Large intestine (tissue), 3 donors: ENCODE measurements around the gene GARIN3. TPM values are rescaled to one million over a fixed set of nuclear protein-coding genes. Genes with fewer than 3 reads are reported as not detected.

ENCODE experiments used
- DNase-seq, 2 donors: peaks; one replicate each; pipeline versions ENCODE4 v3.0.0 to v3.0.0-alpha.2; 2013
- H3K27ac ChIP-seq: one replicate; pipeline ENCODE4 v1.5.1; 2013; ENCODE audit warnings: low read length
- H3K27me3 ChIP-seq: 2 replicates; pipeline ENCODE4 v1.6.1; 2013; ENCODE audit warnings: low read length; ENCODE audit not compliant: control insufficient read depth, insufficient read depth
- H3K36me3 ChIP-seq: 2 replicates; pipeline ENCODE4 v1.6.1; 2013; ENCODE audit warnings: low read length; ENCODE audit not compliant: control insufficient read depth, insufficient read depth
- H3K4me1 ChIP-seq: one replicate; pipeline ENCODE4 v1.6.1; 2013; ENCODE audit warnings: low read length; ENCODE audit not compliant: control insufficient read depth, insufficient read depth
- H3K4me3 ChIP-seq: one replicate; pipeline ENCODE4 v1.5.1; 2013; ENCODE audit warnings: low read length
- H3K9me3 ChIP-seq: one replicate; pipeline ENCODE4 v1.6.1; 2013; ENCODE audit warnings: mild to moderate bottlenecking, low read depth, low read length, moderate library complexity; ENCODE audit not compliant: control insufficient read depth
- WGBS: methylation state at CpG from one replicate; pipeline ENCODE4 v1.1.5; 2013; ENCODE audit warnings: low lambda C conversion rate; ENCODE audit not compliant: insufficient coverage; 5-methylcytosine and 5-hydroxymethylcytosine counted together
- polyA plus RNA-seq: library from polyadenylated mRNA; unstranded; fragments of 120-200 nt; gene quantifications from one replicate; pipeline ENCODE4 v1.2.1, GENCODE V29; 2013

GARIN3 gene
- polyA plus RNA-seq, 1 donor: not detected

DNA sequence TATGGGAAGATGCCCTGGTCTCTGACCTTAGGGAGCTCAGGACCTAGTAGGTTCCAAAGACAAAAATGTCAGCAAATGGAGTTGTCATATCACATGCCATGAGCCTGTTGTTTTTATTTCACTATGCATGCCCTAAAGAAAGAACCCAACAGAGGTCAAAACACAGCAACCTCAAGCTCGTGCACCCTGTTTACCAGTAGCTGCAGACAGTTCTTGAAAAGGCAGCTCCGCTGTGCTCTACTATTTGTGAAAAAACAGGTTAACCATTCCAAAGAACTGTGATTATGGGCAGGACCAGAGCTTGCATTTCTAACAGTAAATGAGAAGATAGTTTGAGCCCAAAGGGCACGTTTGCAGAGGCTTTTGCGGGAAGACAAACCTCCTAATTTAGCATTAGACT, 37.4 kb upstream of the GARIN3 start:
- no peaks in the 10 kb centered on the region for H3K27me3 ChIP-seq
- WGBS: 33% methylated on average over 2 of the region's 4 CpGs
- H3K4me3 ChIP-seq: no peak overlapping the region

DNA sequence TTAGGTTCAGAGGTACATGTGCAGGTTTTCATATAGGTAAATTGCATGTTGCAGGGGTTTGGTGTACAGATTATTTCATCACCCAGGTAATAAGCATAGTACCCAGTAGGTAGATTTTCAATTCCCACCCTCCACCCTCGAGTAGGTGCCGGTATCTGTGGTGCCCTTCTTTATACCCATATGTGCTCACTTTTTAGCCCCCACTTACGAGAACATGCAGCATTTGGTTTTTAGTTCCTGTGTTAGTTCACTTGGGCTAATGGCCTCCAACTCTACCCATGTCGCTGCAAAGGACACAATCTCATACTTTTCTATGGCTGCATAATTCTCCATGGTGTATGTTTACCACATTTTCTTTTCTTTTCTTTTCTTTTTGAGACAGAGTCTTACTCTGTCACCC, 35.8 kb upstream of the GARIN3 start:
- no peak for DNase-seq
- Histone ChIP-seq H3K4me1 (no peaks in the 10 kb centered on the region), H3K9me3 (no peaks in the 10 kb centered on the region), H3K36me3 (no peaks in the 10 kb centered on the region), H3K4me3 (no peak overlapping the region), H3K27me3 (no peaks in the 10 kb centered on the region), H3K27ac (no peak overlapping the region)
- WGBS: 80% methylated on average over 1 of the region's 4 CpGs

More for the DNA sequence above, 37.4 kb upstream of the GARIN3 start:
- no peak for DNase-seq
- no peaks in the 10 kb centered on the region for H3K4me1 ChIP-seq
- no peaks in the 10 kb centered on the region for H3K36me3 ChIP-seq
- H3K9me3 ChIP-seq: no peaks in the 10 kb centered on the region
- H3K27ac ChIP-seq: no peak overlapping the region

DNA sequence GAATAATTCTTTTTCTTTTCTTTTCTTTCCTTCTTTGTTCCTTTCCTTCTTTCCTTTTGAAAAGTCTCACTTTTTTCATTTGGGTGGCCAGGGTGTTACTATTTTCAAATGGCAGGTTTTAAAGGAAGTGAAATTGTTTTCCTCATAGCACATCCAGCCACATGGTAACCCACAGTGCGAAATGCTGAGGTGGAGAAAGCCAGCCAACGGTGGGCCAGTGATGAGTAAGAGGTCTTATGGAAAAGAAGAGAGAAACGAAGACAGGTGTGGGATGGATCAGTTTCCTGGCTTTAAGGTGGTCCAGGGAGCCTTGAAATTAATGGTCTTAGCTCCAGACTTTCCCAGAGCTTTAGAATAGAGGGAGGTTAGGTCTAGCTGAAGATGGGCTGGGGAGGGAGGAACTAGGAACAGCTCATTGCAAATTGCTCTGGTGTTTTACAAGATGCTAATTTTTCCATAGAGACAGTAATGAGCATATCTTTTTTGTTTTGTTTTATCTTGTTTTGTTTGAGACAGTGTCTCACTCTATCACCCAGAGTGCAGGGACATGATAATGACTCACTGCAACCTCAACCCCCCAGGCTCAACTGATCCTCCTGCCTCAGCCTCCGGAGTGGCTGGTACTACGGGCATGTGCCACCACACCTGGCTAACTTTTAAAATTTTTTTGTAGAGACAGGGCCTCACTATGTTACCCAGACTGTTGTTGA, 32.4 kb upstream of the GARIN3 start:
- Histone ChIP-seq H3K9me3 (no peaks in the 10 kb centered on the region), H3K36me3 (no peaks in the 10 kb centered on the region), H3K4me3 (no peak overlapping the region), H3K4me1 (no peaks in the 10 kb centered on the region), H3K27me3 (no peaks in the 10 kb centered on the region), H3K27ac (no peak overlapping the region)
- WGBS: 89% methylated on average over 3 of the region's 5 CpGs
- DNase-seq: no peak

DNA sequence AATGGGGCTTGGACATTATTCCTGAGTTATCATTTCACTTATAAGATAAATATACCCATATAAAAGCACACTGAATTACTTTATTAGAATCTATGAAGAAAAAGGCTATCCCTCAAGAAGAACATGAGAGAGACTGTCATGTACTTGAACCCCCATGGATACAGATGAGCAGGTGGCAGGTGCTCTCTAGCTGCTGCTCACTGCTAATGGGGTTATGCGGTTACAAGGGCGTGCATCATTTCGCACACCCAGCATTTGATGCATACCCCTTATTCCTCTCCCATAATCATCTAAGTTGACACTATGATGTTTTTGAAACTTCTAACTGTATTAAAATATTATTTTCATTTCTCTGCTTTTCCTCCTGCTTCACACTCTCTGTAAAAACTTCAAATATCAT, 31.0 kb upstream of the GARIN3 start:
- Histone ChIP-seq H3K36me3 (no peaks in the 10 kb centered on the region), H3K27me3 (no peaks in the 10 kb centered on the region), H3K4me3 (no peak overlapping the region), H3K27ac (no peak overlapping the region), H3K4me1 (no peaks in the 10 kb centered on the region), H3K9me3 (no peaks in the 10 kb centered on the region)
- no peak for DNase-seq
- no CpG with 5 or more reads among the region's 3 CpGs for WGBS

DNA sequence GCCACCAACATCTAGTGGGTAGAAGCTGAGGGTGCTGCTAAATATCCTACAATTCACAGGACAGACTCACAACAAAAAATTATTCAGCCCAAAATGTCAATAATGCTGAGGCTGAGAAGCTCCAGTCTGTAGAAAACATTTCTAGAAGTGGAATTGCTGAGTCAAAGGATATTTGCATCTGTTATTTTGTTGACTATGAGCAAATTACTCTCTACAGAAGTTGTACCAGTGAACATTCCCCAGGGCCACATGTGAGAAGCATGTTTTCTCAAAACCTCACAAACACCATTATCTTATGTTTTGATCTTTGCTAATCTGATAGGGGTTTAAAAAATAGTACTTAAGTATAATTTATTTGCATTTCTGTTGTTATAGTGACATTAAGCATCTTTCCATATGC, 30.0 kb upstream of the GARIN3 start:
- Histone ChIP-seq H3K4me3 (no peak overlapping the region), H3K36me3 (no peaks in the 10 kb centered on the region), H3K27me3 (no peaks in the 10 kb centered on the region), H3K9me3 (no peaks in the 10 kb centered on the region), H3K27ac (no peak overlapping the region), H3K4me1 (no peaks in the 10 kb centered on the region)
- no peak for DNase-seq

DNA sequence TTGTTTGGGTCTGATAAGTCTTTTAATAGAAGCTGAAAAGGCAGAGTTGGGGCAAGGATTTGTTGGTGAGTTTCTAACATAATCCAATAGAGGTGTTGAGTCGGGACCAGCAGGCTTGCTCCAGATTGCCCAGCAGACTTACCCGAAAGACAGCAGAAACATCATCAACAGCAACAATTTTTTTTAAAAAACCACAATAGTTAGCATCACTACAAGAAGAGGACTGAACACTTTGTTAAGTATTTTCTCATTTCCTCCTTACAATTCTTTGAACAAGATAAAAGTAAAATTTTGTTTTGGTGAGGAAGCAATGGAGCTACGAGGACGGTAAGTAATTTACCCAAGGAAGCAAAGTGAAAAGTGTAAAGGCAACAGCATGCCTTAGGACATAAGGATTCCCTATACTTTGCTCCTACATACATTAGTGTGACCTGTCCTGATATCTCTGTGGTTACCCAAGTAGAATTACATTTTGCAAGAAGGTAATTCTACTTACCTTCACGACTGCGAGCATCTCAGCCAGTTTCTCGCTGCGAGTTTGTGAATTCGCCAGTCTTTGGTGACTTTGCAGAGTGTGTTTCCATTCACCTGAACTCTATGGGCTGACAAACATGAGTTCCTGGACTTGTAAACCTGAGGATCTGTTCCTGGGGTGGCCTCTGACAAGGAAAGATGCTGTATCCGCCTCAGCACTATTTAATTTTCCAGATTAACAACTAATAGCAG, 27.8 kb upstream of the GARIN3 start:
- 94% methylated on average over 3 of the region's 10 CpGs for WGBS
- H3K27ac ChIP-seq: no peak overlapping the region
- no peaks in the 10 kb centered on the region for H3K9me3 ChIP-seq
- no peaks in the 10 kb centered on the region for H3K36me3 ChIP-seq
- no peaks in the 10 kb centered on the region for H3K4me1 ChIP-seq
- H3K4me3 ChIP-seq: no peak overlapping the region
- no peak for DNase-seq
- no peaks in the 10 kb centered on the region for H3K27me3 ChIP-seq

DNA sequence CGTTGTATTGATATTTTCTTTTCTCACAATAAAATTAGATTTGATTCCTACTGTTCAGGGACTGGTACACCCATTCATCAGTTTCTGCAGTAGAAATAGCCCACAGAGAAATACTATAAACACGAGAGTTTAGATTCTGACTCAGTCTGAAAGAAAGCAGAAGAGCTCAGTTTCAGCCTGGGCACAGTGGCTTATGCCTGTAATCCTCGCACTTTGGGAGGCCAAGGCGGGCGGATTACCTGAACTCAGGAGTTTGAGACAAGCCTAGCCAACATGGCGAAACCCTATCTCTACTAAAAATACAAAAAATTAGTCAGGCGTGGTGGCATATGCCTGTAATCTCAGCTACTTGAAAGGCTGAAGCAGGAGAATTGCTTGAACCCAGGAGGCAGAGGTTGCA, 23.2 kb upstream of the GARIN3 start:
- Histone ChIP-seq H3K4me1 (no peaks in the 10 kb centered on the region), H3K27me3 (no peaks in the 10 kb centered on the region), H3K9me3 (no peaks in the 10 kb centered on the region), H3K36me3 (no peaks in the 10 kb centered on the region), H3K4me3 (no peak overlapping the region), H3K27ac (no peak overlapping the region)
- DNase-seq: no peak
- WGBS: no CpG with 5 or more reads among the region's 7 CpGs

DNA sequence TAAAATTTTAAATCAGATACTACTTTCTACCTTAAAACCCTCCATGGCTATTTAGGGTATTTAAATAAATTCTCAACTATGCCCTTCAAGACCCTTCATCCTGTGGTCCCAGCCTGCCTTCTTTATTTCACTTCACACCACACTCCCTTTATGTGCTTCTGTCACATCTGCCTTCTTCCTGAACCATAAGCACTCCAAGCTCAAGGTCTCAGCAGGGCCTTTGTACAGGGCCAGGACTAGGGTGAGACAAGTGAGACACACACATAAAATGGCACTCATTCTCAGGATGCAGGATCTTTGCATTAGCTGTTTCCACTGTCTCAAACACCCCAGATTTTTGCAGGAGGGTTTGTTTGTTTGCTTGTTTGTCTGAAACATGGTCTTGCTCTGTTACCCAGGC, 22.2 kb upstream of the GARIN3 start:
- Histone ChIP-seq H3K9me3 (no peaks in the 10 kb centered on the region), H3K27ac (no peak overlapping the region), H3K36me3 (no peaks in the 10 kb centered on the region), H3K27me3 (no peaks in the 10 kb centered on the region), H3K4me1 (no peaks in the 10 kb centered on the region), H3K4me3 (no peak overlapping the region)
- DNase-seq: no peak

DNA sequence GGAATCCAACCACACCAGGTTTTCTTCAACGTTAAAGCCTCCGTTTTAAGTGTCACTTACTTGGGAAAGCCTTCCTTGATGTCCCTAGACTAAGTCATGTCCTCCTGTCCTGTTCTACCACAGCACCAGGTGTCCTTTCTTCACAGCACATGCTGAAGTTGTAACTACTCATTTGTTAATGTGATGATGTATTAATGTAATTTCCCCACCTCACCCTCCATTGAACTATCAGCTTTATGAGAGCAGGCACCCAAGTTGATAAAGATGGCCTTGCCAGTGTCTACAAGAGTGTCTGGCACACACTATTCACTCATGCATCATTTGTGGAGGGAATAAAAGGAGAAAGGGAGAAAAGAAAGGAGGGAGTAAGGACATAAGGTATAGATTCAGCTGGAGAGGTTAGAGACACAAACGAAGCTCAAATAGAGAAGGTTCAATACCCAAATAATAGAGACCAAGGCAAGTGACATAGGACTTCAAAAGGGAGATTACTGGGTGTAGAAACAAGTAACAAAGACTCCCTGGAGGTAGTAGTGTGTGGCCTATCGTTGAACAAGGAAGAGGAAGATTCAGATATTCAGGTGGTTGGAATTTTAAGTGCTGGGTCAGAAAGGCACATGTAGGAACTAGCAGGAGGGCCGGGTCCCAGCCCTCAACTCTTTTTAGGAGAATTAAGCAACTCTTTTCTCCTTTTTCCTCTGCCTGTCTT, 21.1 kb upstream of the GARIN3 start:
- no peak overlapping the region for H3K27ac ChIP-seq
- no peak for DNase-seq
- H3K4me3 ChIP-seq: no peak overlapping the region
- WGBS: 55% methylated on average over 2 of the region's 5 CpGs
- no peaks in the 10 kb centered on the region for H3K4me1 ChIP-seq
- no peaks in the 10 kb centered on the region for H3K27me3 ChIP-seq
- H3K36me3 ChIP-seq: no peaks in the 10 kb centered on the region
- no peaks in the 10 kb centered on the region for H3K9me3 ChIP-seq

DNA sequence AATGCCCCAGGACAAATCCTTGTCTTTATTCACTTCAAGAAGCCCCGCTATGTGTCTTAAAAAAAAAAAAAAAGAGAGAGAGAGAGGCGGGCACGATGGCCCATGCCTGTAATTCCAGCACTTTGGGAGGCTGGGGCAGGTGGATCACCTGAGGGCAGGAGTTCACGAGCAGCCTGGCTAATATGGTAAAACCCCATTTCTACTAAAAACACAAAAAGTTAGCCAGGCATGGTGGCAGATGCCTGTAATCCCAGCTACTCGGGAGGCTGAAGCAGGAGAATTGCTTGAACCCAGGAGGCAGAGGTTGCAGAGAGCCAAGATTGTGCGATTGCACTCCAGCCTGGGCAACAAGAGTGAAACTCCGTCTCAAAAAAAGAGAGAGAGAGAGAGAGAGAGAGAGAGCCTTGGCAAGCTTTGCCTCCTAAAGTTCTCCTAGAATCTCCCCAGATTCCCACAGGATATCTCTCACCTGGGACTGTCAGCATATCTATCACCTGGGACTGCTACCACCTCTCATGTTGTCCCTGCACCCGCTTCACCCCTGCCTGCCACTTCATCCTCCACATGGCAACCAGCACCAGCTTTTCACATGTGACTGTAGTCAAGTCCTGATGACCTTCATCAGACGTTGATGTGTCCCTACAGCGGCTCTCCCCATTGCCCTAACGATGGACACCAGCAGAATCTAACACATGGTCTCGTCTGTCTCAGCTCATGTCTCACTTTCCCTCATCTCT, 20.4 kb upstream of the GARIN3 start:
- no CpG with 5 or more reads among the region's 12 CpGs for WGBS
- H3K4me3 ChIP-seq: no peak overlapping the region

More for the DNA sequence above, 20.4 kb upstream of the GARIN3 start:
- DNase-seq: no peak
- H3K4me1 ChIP-seq: no peaks in the 10 kb centered on the region
- no peaks in the 10 kb centered on the region for H3K27me3 ChIP-seq
- no peaks in the 10 kb centered on the region for H3K36me3 ChIP-seq
- no peaks in the 10 kb centered on the region for H3K9me3 ChIP-seq
- H3K27ac ChIP-seq: no peak overlapping the region
